Hepatocyte (in vitro differentiated cells): ENCODE measurements around the gene SEMA6C. TPM values are rescaled to one million over a fixed set of nuclear protein-coding genes. Genes with fewer than 3 reads are reported as not detected.
"Not testable (repeated sequence)": the region's sequence is repeated elsewhere in the genome, so short reads cannot be mapped to it uniquely, and the experiment has no call there.

ENCODE experiments used
- DNase-seq: peaks from one replicate; pipeline ENCODE4 v3.0.0-alpha.2; 2016; ENCODE audit warnings: low spot score
- H2AFZ ChIP-seq: fragments of 200-600 bp; sonication (generic); 2 replicates; pipeline ENCODE4 v1.6.0; 2016; ENCODE audit warnings: antibody characterized with exemption, mild to moderate bottlenecking
- H3K27ac ChIP-seq: fragments of 200-600 bp; sonication (generic); 2 replicates; pipeline ENCODE4 v1.5.1; 2016; ENCODE audit warnings: mild to moderate bottlenecking
- H3K27me3 ChIP-seq: fragments of 200-600 bp; sonication (generic); 2 replicates; pipeline ENCODE4 v1.6.1; 2016
- H3K36me3 ChIP-seq: fragments of 200-600 bp; sonication (generic); replicated peaks from 2 replicates; pipeline ENCODE4 v1.5.1; 2016; ENCODE audit warnings: low read depth; ENCODE audit not compliant: insufficient read depth
- H3K4me1 ChIP-seq: fragments of 200-600 bp; sonication (generic); 2 replicates; pipeline ENCODE4 v1.5.1; 2016; ENCODE audit warnings: mild to moderate bottlenecking, moderate library complexity; ENCODE audit not compliant: insufficient read depth
- H3K4me2 ChIP-seq: fragments of 200-600 bp; sonication (generic); 2 replicates; pipeline ENCODE4 v1.6.0; 2016
- H3K4me3 ChIP-seq: fragments of 200-600 bp; sonication (generic); 2 replicates; pipeline ENCODE4 v1.5.1; 2016; ENCODE audit warnings: mild to moderate bottlenecking
- H3K79me2 ChIP-seq: fragments of 200-600 bp; sonication (generic); 2 replicates; pipeline ENCODE4 v1.6.0; 2017; ENCODE audit warnings: mild to moderate bottlenecking
- H3K9me2 ChIP-seq: fragments of 200-600 bp; sonication (generic); replicated peaks from 2 replicates; pipeline ENCODE4 v1.6.0; 2017; ENCODE audit warnings: mild to moderate bottlenecking; ENCODE audit not compliant: insufficient read depth
- H3K9me3 ChIP-seq: fragments of 200-600 bp; sonication (generic); 2 replicates; pipeline ENCODE4 v1.5.1; 2016; ENCODE audit warnings: low read depth, mild to moderate bottlenecking
- H4K20me1 ChIP-seq: fragments of 200-600 bp; sonication (generic); 2 replicates; pipeline ENCODE4 v1.6.0; 2016; ENCODE audit warnings: mild to moderate bottlenecking; ENCODE audit not compliant: insufficient read depth, poor library complexity, severe bottlenecking
- CTCF ChIP-seq: fragments of 200-600 bp; sonication (generic); IDR thresholded peaks from 2 replicates; pipeline ENCODE4 v1.5.1; 2016; ENCODE audit warnings: antibody characterized with exemption, mild to moderate bottlenecking; ENCODE audit not compliant: poor library complexity
- EZH2 ChIP-seq: fragments of 200-600 bp; sonication (generic); IDR thresholded peaks from 2 replicates; pipeline ENCODE4 v1.6.1; 2016; ENCODE audit warnings: antibody characterized with exemption, mild to moderate bottlenecking, borderline replicate concordance
- EZH2phosphoT487 ChIP-seq: fragments of 200-600 bp; sonication (generic); IDR thresholded peaks from one replicate; pipeline ENCODE4 v1.6.1; 2018; ENCODE audit warnings: antibody characterized with exemption, mild to moderate bottlenecking, low read depth, moderate library complexity; ENCODE audit not compliant: unreplicated experiment, severe bottlenecking
- WGBS: methylation state at CpG from one replicate; pipeline ENCODE4 v1.1.6; 2016; ENCODE audit warnings: low lambda C conversion rate; ENCODE audit errors: missing lambda C conversion rate; 5-methylcytosine and 5-hydroxymethylcytosine counted together
- polyA plus RNA-seq: library from polyadenylated mRNA; unstranded; fragments of >200 nt; fragmentation: Nextera tagmentation; extraction: Ambion mirVana; gene quantifications from 2 replicates; pipeline ENCODE4 v1.2.1, GENCODE V29; 2016
- total RNA-seq: library from RNA; depleted of rRNA; stranded (reverse); fragments of >200 nt; gene quantifications from 2 replicates; pipeline ENCODE4 v1.2.3, GENCODE V29; 2014

Gene SEMA6C, protein sequence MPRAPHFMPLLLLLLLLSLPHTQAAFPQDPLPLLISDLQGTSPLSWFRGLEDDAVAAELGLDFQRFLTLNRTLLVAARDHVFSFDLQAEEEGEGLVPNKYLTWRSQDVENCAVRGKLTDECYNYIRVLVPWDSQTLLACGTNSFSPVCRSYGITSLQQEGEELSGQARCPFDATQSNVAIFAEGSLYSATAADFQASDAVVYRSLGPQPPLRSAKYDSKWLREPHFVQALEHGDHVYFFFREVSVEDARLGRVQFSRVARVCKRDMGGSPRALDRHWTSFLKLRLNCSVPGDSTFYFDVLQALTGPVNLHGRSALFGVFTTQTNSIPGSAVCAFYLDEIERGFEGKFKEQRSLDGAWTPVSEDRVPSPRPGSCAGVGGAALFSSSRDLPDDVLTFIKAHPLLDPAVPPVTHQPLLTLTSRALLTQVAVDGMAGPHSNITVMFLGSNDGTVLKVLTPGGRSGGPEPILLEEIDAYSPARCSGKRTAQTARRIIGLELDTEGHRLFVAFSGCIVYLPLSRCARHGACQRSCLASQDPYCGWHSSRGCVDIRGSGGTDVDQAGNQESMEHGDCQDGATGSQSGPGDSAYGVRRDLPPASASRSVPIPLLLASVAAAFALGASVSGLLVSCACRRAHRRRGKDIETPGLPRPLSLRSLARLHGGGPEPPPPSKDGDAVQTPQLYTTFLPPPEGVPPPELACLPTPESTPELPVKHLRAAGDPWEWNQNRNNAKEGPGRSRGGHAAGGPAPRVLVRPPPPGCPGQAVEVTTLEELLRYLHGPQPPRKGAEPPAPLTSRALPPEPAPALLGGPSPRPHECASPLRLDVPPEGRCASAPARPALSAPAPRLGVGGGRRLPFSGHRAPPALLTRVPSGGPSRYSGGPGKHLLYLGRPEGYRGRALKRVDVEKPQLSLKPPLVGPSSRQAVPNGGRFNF
- 6.3 and 41.6 TPM in 2 replicates for total RNA-seq
- polyA plus RNA-seq, result 13.9 and 25.1 TPM in 2 replicates

DNA sequence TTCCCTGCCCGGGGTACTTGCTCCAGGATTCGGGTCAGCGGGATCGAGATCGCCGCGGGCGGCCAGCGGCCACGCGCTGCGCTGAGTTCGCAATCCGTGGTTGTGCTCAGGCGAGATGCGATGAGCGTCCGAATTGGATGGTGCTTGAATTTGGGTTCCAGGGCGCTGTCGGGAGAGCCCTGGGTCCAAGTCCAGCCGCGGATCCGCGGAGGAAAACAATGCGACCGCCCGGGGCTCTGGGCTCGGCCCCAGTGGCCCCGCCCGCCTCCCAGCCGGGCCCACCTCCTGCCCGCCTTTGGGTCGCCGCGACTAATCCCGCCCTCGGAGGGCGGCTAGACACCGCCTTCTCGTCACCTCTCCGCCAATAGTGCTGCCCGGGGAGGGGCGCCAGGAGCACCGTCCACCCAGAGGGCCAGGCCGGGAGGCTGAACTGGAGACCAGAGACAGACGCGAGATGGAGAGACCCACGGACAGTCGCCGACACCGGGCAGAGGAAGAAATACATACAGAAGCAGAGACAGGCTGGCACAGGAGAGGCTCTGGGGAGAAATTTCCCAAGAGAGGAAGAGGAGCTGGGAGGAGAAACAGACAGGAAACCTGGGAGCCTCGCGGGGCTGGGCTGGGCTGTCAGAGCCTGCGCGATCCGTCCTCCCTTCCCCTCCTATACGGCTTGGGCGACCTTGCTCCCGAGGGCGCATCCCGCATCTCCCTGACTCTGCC lies at the start of gene SEMA6C:
Gene SEMA6C (minus strand): TSS at position 220 of the 720 bp plus-strand sequence. CDS start 4,010 bp downstream, outside the sequence.
- TF ChIP-seq EZH2 (no peak), CTCF (no peak), EZH2phosphoT487 (no peak)
- H3K27me3 ChIP-seq, result peaks cover 3% of the 10 kb centered on the region
- peaks cover 20% of the 10 kb centered on the region for H3K4me1 ChIP-seq
- H4K20me1 ChIP-seq, result no peaks in the 10 kb centered on the region
- H2AFZ ChIP-seq, result peak within 1 kb of the TSS; percentile 50
- WGBS, result 1% methylated on average over 56 of the region's 61 CpGs
- H3K27ac ChIP-seq, result peak within 1 kb of the TSS; percentile 91
- H3K4me3 ChIP-seq, result peak within 1 kb of the TSS; percentile 58
- peak within 1 kb of the TSS; percentile 91 for H3K4me2 ChIP-seq
- no peaks in the 10 kb centered on the region for H3K9me3 ChIP-seq
- no peaks in the 10 kb centered on the region for H3K9me2 ChIP-seq
- peaks cover 7% of the 10 kb centered on the region for H3K79me2 ChIP-seq
- DNase-seq, result peak; percentile 94
- H3K36me3 ChIP-seq, result no peaks in the 10 kb centered on the region

GRCh38 chr1:151194894-151195594 lies 48.6 kb upstream of the SEMA6C start:
- H3K27me3 ChIP-seq, H2AFZ ChIP-seq, H3K36me3 ChIP-seq, H4K20me1 ChIP-seq, H3K9me2 ChIP-seq, H3K4me1 ChIP-seq, H3K4me3 ChIP-seq, H3K9me3 ChIP-seq: not testable (repeated sequence)
- 85% methylated on average over 17 of the region's 17 CpGs for WGBS
- Histone ChIP-seq H3K79me2 (peaks cover 12% of the 10 kb centered on the region), H3K27ac (peak overlapping the region; percentile 39), H3K4me2 (peak overlapping the region; percentile 10)
- DNase-seq, result peak; percentile 70

- Histone ChIP-seq H3K36me3 (no peaks in the 10 kb centered on the region), H4K20me1 (no peaks in the 10 kb centered on the region), H3K4me1 (peaks cover 5% of the 10 kb centered on the region), H2AFZ (no peak overlapping the region), H3K27me3 (no peaks in the 10 kb centered on the region), H3K79me2 (peaks cover 6% of the 10 kb centered on the region), H3K4me2 (no peak overlapping the region), H3K9me2 (no peaks in the 10 kb centered on the region), H3K9me3 (no peaks in the 10 kb centered on the region), H3K27ac (no peak overlapping the region), H3K4me3 (no peak overlapping the region)
- DNase-seq, result no peak
- TF ChIP-seq EZH2phosphoT487 (no peak), EZH2 (no peak), CTCF (no peak)
- WGBS, result 89% methylated on average over 1 of the region's 1 CpG
Measured at GRCh38 chr1:151193856-151194255, 47.4 kb upstream of the SEMA6C start.
